Stimulated activated CD8-positive, alpha-beta memory T cell treated with anti-CD3 and anti-CD28 coated beads, Interleukin-2, amount 100 ng/mL, for 1 hour (primary cell): ENCODE measurements around the gene MZF1.

Source experiments
- DNase-seq, 2 donors: peaks; one replicate each; pipeline ENCODE4 v3.0.0-alpha.2; 2020; ENCODE audit warnings: low read depth in 2 of 2

MZF1 gene

DNA sequence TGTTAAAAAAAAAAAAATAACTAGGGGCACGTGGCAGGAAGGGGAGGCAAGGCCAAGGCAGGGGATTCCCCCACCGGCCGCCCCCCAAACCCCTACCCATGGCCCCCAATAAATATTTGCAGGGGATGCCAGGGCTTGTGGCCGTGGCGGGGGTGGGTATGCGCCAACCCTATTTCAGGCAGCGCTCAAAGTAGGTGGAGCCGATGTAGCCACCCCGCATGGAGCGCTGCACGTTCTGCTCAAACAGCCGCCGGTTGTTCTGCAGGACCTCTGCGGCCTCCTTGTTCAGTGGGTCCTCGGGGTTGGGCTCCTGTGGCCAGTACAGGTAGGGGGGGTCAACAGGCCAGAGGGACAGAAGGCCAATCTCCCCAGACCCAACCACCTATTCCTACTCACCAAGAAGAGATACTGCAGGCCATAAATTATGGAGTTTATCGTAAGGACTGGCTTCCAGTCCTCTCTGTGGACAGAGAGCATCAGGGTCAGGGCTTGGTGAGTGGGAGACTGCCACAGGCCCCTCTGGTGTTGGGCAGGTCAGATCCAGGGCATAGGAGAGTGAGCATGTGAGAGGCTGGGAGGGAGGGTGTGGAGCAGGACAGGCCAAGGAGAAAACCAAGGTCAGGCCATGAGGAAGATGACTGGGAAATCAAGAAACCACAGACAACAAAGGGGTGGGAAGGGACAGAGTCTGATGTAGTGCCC is 17.1 kb downstream of the MZF1 start:
- DNase-seq = no peak

GRCh38 chr19:58555369-58555885 is 17.7 kb downstream of the MZF1 start:
- no peak for DNase-seq

DNA sequence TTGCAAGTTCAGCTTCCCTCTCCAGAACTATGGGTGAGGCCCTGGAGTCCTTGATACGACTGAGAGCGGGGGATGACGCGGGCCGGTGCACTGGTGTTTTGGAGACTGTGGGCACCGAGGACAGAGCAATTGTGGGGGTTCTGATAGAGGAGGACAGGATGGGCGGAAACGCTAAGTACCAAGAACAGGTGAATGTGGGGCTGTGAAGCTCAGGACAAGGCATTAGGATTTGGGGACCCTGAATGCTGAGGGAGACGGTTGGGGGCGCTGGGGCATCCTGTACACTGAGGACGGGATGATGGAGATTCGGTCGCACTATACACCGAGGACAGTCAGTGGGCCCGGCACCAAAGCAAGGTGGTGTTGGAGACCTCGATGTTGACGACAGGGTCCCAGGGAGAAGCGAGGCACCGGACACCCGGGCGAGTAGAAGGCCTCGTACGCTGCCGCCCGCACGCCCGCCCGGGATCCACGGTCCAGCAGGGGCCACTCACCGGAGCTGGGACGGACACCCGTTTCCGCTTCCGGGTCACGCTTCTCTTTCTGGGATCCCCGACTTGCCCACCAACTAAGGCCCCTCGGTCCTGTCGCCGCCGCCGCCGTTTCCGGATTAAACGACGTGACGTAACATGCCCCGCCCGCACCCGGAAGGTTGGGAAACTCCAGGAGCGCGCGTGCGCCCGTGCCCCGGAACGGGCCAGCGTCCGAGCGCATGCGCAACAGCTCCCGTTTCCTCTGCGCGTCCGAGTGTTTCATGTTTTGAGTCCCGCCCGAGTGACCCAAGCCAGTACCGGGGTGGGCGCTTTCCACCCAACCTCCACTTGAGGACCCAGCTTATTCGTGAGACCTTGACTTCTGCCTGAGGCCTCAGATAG is 18.4 kb downstream of the MZF1 start, which contains the start of gene CHMP2A:
CHMP2A (minus strand) TSS at position 612 of the 875 bp plus-strand sequence. CDS start 893 bp downstream, outside the sequence.
- peak; percentile 96 to 98 for DNase-seq

- DNase-seq = no peak
Observed at GRCh38 chr19:58553799-58554493, 19.2 kb downstream of the MZF1 start.

DNA sequence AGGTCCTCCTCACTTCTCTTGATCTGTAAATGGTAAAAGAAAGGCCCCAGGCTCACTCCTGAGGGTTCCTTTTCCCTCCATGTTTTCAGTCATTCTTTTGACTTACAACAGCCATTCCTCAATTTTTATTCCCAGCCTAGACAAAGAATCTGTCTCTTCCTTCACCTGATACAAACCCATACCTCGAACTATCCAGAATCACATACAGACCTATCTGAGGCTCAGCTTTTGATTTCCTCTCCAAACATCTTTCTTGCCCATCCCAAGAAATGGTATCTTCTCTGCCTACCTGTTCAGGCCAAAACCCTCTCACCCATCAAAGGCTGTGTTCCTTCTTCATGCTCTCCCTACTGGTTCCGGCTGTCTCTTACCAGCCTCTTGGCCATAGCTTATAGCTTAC is 20.5 kb downstream of the MZF1 start:
- DNase-seq = no peak

GRCh38 chr19:58551577-58552471 is 21.3 kb downstream of the MZF1 start:
- DNase-seq = no peak

DNA sequence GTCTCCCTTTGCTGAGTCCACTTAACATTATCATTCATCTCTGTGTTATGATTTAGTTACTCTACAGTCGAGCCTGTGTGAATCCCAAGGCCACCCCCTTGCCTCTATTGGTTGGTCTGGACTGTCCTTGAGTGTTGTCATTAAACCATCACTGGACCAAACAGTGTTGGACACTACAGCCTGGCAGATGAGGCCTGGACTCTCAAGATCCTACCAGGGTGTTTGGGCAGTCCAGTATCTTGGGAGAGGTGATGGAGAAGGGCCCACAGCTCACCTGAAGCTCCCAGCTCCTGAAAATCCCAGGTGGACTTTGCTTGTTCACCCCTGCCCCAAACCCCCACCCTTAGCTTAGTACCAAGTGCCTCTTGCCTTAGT is 22.0 kb downstream of the MZF1 start:
- DNase-seq = no peak

DNA sequence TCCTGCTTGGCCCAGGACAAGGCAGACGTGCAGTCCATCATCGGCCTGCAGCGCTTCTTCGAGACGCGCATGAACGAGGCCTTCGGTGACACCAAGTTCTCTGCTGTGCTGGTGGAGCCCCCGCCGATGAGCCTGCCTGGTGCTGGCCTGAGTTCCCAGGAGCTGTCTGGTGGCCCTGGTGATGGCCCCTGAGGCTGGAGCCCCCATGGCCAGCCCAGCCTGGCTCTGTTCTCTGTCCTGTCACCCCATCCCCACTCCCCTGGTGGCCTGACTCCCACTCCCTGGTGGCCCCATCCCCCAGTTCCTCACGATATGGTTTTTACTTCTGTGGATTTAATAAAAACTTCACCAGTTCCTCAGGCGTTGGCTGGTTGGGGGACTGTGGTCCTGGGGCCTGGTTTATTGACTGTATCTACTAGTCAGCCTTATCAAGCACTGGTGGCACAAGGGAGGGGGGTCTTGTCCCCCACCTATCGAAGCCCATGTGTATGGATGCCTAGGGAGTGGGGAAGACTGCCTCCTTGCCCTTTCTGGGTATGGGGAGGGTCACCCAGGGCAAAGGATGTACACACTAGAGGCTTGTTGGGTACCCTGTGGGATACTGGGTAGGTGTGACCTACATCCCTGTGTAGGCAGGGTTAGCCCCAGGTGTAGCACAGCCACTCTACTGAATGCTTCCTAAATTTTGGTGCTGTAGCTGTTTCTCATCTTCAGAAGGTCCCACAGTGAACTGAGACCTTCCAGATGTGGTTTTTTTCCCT is 22.6 kb downstream of the MZF1 start:
- no peak for DNase-seq

GRCh38 chr19:58549664-58550361 is 23.3 kb downstream of the MZF1 start:
- DNase-seq = no peak

- DNase-seq = no peak
Observed at GRCh38 chr19:58548859-58549663, 24.1 kb downstream of the MZF1 start.

DNA sequence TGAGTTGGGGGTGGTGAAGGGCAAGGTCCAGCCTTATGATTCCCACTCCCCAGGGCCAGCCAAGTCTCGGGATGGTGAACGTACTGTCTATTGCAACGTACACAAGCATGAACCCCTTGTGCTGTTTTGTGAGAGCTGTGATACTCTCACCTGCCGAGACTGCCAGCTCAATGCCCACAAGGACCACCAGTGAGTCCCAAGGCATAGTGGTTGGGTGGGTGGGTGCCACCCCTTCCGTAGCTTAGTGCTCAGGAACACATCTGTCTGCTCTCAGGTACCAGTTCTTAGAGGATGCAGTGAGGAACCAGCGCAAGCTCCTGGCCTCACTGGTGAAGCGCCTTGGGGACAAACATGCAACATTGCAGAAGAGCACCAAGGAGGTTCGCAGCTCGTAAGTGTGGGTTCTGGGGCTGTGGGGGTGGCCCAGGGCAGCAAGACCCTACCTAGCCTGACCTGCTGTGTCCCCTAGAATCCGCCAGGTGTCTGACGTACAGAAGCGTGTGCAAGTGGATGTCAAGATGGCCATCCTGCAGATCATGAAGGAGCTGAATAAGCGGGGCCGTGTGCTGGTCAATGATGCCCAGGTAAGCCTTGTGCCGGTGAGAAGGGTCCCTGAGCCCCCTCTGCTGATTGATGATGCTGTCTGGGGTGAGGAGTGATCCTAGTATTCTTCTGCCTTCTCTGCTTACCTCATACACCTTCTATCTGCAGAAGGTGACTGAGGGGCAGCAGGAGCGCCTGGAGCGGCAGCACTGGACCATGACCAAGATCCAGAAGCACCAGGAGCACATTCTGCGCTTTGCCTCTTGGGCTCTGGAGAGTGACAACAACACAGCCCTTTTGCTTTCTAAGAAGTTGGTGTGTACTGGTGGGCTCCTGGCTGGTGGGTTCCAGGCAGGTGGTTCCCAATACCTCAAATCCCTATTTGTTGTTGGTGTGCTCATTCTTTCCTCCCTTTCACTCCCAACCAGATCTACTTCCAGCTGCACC is 25.5 kb downstream of the MZF1 start:
- DNase-seq = no peak

DNA sequence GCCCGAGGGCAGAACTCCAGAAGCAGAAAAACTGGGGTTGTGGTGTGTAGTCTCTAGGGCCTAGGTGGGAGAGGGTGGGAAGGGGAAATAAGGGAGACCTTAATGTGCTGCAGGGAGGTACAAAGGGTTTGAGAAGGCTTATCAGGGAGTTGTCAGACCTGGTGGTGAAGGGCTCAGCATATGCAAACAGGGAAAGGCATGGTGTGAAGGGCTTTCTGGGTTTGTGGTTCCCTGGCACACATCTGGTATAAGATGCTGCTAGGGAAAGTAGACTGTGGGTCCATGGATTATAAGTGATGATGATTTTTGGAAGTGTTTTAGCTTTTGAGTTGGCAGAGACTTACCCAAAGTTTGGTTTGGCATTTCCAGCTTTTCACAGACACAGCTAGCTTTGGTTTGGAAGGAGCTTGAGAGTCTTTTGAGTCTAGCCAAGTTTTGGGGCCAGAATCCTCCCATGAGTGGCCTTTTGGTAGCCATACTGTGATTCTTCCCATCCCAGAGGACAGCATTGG is 27.1 kb downstream of the MZF1 start:
- no peak for DNase-seq

DNA sequence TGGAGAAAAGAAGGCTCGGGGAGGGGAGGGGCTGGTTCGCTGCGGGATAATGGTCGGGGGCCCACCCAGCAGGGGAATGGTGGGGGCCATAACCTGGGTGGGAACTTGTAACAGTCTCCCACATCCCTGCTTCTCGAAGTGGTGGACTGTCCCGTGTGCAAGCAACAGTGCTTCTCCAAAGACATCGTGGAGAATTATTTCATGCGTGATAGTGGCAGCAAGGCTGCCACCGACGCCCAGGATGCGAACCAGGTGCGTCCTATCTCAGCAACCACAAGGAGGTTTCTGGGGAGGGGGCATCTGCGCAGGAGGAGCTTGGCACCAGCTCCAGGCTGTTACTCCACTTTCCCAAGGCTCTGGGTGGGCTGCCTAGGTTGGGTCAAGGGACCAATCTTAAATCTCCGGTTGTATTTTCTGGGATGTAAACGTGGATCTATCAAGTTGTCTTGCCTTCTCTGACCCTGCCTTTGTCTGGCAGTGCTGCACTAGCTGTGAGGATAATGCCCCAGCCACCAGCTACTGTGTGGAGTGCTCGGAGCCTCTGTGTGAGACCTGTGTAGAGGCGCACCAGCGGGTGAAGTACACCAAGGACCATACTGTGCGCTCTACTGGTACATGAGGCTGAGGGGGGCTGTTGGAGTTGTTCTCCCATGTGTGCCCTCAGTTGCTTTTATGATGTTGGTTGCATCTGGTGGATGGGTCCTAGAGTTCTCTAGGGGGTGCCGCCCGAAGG is 27.7 kb downstream of the MZF1 start:
- DNase-seq = no peak

- peak in 1 of 2 donors; percentile 66 for DNase-seq
Observed at GRCh38 chr19:58544591-58545285, 28.4 kb downstream of the MZF1 start.

DNA sequence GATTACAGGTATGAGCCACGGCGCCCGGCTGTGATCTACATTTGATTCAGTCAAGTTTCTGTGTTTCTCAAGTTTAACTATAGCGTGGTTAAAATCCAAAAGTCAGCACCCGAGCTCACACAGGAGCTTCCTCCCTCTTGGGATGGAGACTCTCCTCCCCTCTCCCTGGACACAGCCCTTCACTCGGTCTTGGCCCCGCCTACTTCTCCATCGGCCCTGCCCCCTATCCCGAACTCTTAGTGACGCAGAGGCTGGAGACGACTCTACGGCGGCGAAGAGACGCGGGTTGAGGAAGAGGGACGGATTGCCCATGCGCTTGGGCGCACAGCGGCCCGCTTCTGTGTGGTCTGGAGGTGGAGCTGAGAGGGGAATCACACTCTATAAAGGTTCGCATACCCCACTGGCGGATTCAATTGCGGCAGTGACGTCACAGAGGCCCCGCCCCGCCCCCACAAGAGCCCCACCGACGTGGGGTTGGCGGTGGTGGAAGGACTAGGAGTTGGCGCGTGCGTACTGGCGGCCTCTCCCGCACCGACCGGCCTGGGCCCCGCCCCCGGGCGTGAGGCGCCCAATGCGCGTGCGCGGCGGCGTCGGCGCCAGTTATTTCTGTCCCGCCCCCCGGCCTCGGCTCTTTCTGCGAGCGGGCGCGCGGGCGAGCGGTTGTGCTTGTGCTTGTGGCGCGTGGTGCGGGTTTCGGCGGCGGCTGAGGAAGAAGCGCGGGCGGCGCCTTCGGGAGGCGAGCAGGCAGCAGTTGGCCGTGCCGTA is 29.1 kb downstream of the MZF1 start, which contains the start of gene TRIM28:
TRIM28 (plus strand) TSS at position 239 of the 765 bp plus-strand sequence. CDS start 694 bp downstream, outside the sequence.
- peak; percentile 100 for DNase-seq
